H9 (cell line): ENCODE results near the gene IGF2. TPM values are rescaled to one million over a fixed set of nuclear protein-coding genes. Genes with fewer than 3 reads are reported as not detected.

ENCODE experiments used
- DNase-seq: peaks from one replicate; pipeline ENCODE4 v3.0.0-alpha.2; 2017
- H2AFZ ChIP-seq: one replicate; pipeline ENCODE4 v1.6.1; 2013; ENCODE audit warnings: mild to moderate bottlenecking, low read length, control low read depth, moderate library complexity
- H2AK5ac ChIP-seq: 2 replicates; pipeline ENCODE4 v1.6.1; 2013; ENCODE audit warnings: low read length, control low read depth, mixed read lengths; ENCODE audit not compliant: insufficient read length
- H2BK120ac ChIP-seq: one replicate; pipeline ENCODE4 v1.6.1; 2013; ENCODE audit warnings: low read depth, mild to moderate bottlenecking, low read length, control low read depth, inconsistent platforms; ENCODE audit not compliant: poor library complexity, severe bottlenecking
- H2BK12ac ChIP-seq: 2 replicates; pipeline ENCODE4 v1.6.1; 2013; ENCODE audit warnings: low read length, control low read depth, mixed read lengths, low read depth; ENCODE audit not compliant: insufficient read length
- H2BK15ac ChIP-seq: 2 replicates; pipeline ENCODE4 v1.6.1; 2013; ENCODE audit warnings: low read depth, low read length, control low read depth
- H2BK20ac ChIP-seq: one replicate; pipeline ENCODE4 v1.6.1; 2013; ENCODE audit warnings: low read depth, mild to moderate bottlenecking, low read length, control low read depth, inconsistent platforms; ENCODE audit not compliant: poor library complexity, severe bottlenecking
- H2BK5ac ChIP-seq: 2 replicates; pipeline ENCODE4 v1.6.1; 2013; ENCODE audit warnings: low read length, control low read depth, mixed read lengths; ENCODE audit not compliant: insufficient read length
- H3K14ac ChIP-seq: 2 replicates; pipeline ENCODE4 v1.6.1; 2013; ENCODE audit warnings: low read length, control low read depth; ENCODE audit not compliant: insufficient read depth
- H3K18ac ChIP-seq: 2 replicates; pipeline ENCODE4 v1.6.1; 2013; ENCODE audit warnings: low read depth, mild to moderate bottlenecking, mixed read lengths, low read length, control low read depth; ENCODE audit not compliant: insufficient read length
- H3K23ac ChIP-seq: 2 replicates; pipeline ENCODE4 v1.6.1; 2013; ENCODE audit warnings: low read length, control low read depth, mixed read lengths, low read depth; ENCODE audit not compliant: insufficient read length
- H3K23me2 ChIP-seq: 2 replicates; pipeline ENCODE4 v1.6.1; 2013; ENCODE audit warnings: low read depth, mild to moderate bottlenecking, mixed read lengths, low read length, control low read depth; ENCODE audit not compliant: insufficient read length, poor library complexity, severe bottlenecking
- H3K27ac ChIP-seq: 2 replicates; pipeline ENCODE4 v1.5.1; 2013; ENCODE audit warnings: low read length, control low read depth, mixed read lengths, low read depth; ENCODE audit not compliant: insufficient read length
- H3K27me3 ChIP-seq: 2 replicates; pipeline ENCODE4 v1.6.1; 2013; ENCODE audit warnings: low read length, control low read depth, inconsistent platforms; ENCODE audit not compliant: insufficient read depth
- H3K4ac ChIP-seq: 2 replicates; pipeline ENCODE4 v1.6.1; 2013; ENCODE audit warnings: low read depth, mild to moderate bottlenecking, control low read depth, inconsistent platforms, low read length, moderate library complexity
- H3K4me1 ChIP-seq: 2 replicates; pipeline ENCODE4 v1.6.1; 2013; ENCODE audit warnings: low read length, control low read depth, inconsistent platforms; ENCODE audit not compliant: insufficient read depth
- H3K4me2 ChIP-seq: 2 replicates; pipeline ENCODE4 v1.6.1; 2013; ENCODE audit warnings: low read length, control low read depth, mixed read lengths; ENCODE audit not compliant: insufficient read length, insufficient read depth
- H3K56ac ChIP-seq: 2 replicates; pipeline ENCODE4 v1.6.1; 2013; ENCODE audit warnings: low read depth, mild to moderate bottlenecking, mixed read lengths, low read length, control low read depth; ENCODE audit not compliant: insufficient read length
- H3K79me1 ChIP-seq: 2 replicates; pipeline ENCODE4 v1.6.1; 2013; ENCODE audit warnings: low read depth, mild to moderate bottlenecking, moderate library complexity, low read length, control low read depth, inconsistent platforms; ENCODE audit not compliant: insufficient read depth, poor library complexity, severe bottlenecking
- H3K79me2 ChIP-seq: 2 replicates; pipeline ENCODE4 v1.6.1; 2013; ENCODE audit warnings: low read length, control low read depth, inconsistent platforms; ENCODE audit not compliant: insufficient read depth
- H3K9ac ChIP-seq: 2 replicates; pipeline ENCODE4 v1.6.1; 2013; ENCODE audit warnings: low read length, control low read depth, mixed read lengths; ENCODE audit not compliant: insufficient read length; ENCODE audit errors: extremely low read depth
- H3K9me3 ChIP-seq: one replicate; pipeline ENCODE4 v1.6.1; 2013; ENCODE audit warnings: low read depth, low read length, inconsistent platforms; ENCODE audit not compliant: control insufficient read depth
- H3T11ph ChIP-seq: one replicate; pipeline ENCODE4 v1.6.1; 2013; ENCODE audit warnings: mild to moderate bottlenecking, low read length, control low read depth, inconsistent platforms
- H4K20me1 ChIP-seq: one replicate; pipeline ENCODE4 v1.6.1; 2013; ENCODE audit not compliant: control insufficient read depth, insufficient read length, insufficient read depth
- H4K5ac ChIP-seq: 2 replicates; pipeline ENCODE4 v1.6.1; 2013; ENCODE audit warnings: low read depth, mild to moderate bottlenecking, mixed read lengths, low read length, control low read depth; ENCODE audit not compliant: insufficient read length
- H4K8ac ChIP-seq: replicated peaks from 2 replicates; pipeline ENCODE4 v1.6.1; 2013; ENCODE audit warnings: low read length, control low read depth, mixed read lengths, low read depth; ENCODE audit not compliant: insufficient read length
- H4K91ac ChIP-seq: 2 replicates; pipeline ENCODE4 v1.6.1; 2013; ENCODE audit warnings: low read depth, mild to moderate bottlenecking, moderate library complexity, mixed read lengths, low read length, control low read depth; ENCODE audit not compliant: insufficient read length
- H3K27ac Mint-ChIP-seq, 3 experiments: 2 replicates in 2 of 3; 3 replicates in 1 of 3; pipeline ENCODE4 v1.8.0; 2020 to 2021; ENCODE audit warnings: mixed read lengths in 3 of 3, mild to moderate bottlenecking in 1 of 3, moderate library complexity in 1 of 3
- H3K27me3 Mint-ChIP-seq: 2 replicates; pipeline ENCODE4 v1.8.0; 2021; ENCODE audit warnings: low read depth, mild to moderate bottlenecking, moderate library complexity, mixed read lengths
- H3K36me3 Mint-ChIP-seq, 3 experiments: 2 replicates in 2 of 3; 3 replicates in 1 of 3; pipeline ENCODE4 v1.8.0; 2020 to 2021; ENCODE audit warnings: low read depth in 3 of 3, mixed read lengths in 3 of 3; ENCODE audit not compliant: insufficient read depth in 1 of 3
- H3K4me1 Mint-ChIP-seq, 2 experiments: 2 replicates each; pipeline ENCODE4 v1.8.0; 2020; ENCODE audit warnings: mixed read lengths in 2 of 2
- H3K4me3 Mint-ChIP-seq, 2 experiments: 2 replicates in 1 of 2; 3 replicates in 1 of 2; pipeline ENCODE4 v1.8.0; 2020 to 2021; ENCODE audit warnings: mild to moderate bottlenecking in 2 of 2, mixed read lengths in 2 of 2, moderate library complexity in 1 of 2
- H3K9me3 Mint-ChIP-seq, 2 experiments: 2 replicates in 1 of 2; 3 replicates in 1 of 2; pipeline ENCODE4 v1.8.0; 2020; ENCODE audit warnings: mild to moderate bottlenecking in 2 of 2, mixed read lengths in 2 of 2, moderate library complexity in 1 of 2
- CTCF ChIP-seq: fragments of 200-600 bp; sonication (generic); conservative IDR thresholded peaks from 3 replicates; pipeline ENCODE4 v1.8.0; 2021; ENCODE audit warnings: antibody characterized with exemption, mild to moderate bottlenecking
- WGBS: extraction: QIAGEN DNeasy Blood & Tissue Kit; methylation state at CpG from one replicate; pipeline ENCODE4 v1.1.7; 2013; ENCODE audit warnings: missing lambda C conversion rate, low lambda C conversion rate, mixed read lengths; ENCODE audit not compliant: insufficient read length; ENCODE audit errors: extremely low coverage; 5-methylcytosine and 5-hydroxymethylcytosine counted together
- total RNA-seq: library from RNA; stranded (reverse); gene quantifications from 2 replicates; pipeline ENCODE4 v1.2.1, GENCODE V29; 2021

The IGF2 gene
- total RNA-seq, 1 experiment from 2014 or later: 2.8 TPM

GRCh38 chr11:2140411-2141400 is 1.5 kb upstream of the IGF2 start:
- no peak for TF ChIP-seq CTCF
- Histone ChIP-seq H3K18ac (no peak overlapping the region), H4K8ac (no peak overlapping the region), H3K9ac (no peak overlapping the region), H3K27me3 (peaks cover 73% of the 10 kb centered on the region), H4K91ac (no peak overlapping the region), H2BK5ac (no peak overlapping the region), H2BK20ac (no peak overlapping the region), H3K4ac (no peak overlapping the region), H3K9me3 (no peaks in the 10 kb centered on the region), H2BK12ac (no peak overlapping the region), H3K27ac (no peak overlapping the region), H2BK15ac (no peak overlapping the region), H2AFZ (no peak overlapping the region), H3K23me2 (peaks cover 14% of the 10 kb centered on the region), H2BK120ac (no peak overlapping the region), H3K79me2 (no peaks in the 10 kb centered on the region), H3K79me1 (no peaks in the 10 kb centered on the region), H4K5ac (no peak overlapping the region), H3K23ac (no peak overlapping the region), H3K4me2 (peak overlapping the region; percentile 20), H3K56ac (no peak overlapping the region), H3K14ac (no peak overlapping the region; the same call in 1 of the 2 replicates), H2AK5ac (no peak overlapping the region), H4K20me1 (peaks cover 2% of the 10 kb centered on the region), H3K4me1 (no peaks in the 10 kb centered on the region), H3T11ph (no peak overlapping the region)
- Mint-ChIP-seq H3K27ac (no peak overlapping the region), H3K27me3 (peaks cover 91% of the 10 kb centered on the region), H3K4me1 (peaks cover 11 to 23% of the 10 kb centered on the region in 2 experiments), H3K9me3 (peaks cover 2 to 9% of the 10 kb centered on the region in 2 experiments; a peak in 3 of 5 replicates), H3K36me3 (no peaks in the 10 kb centered on the region; a peak in 1 of 7 replicates), H3K4me3 (peak overlapping the region in 1 of 2 experiments; percentile 31; a peak in 2 of 5 replicates)
- DNase-seq: no peak
- no CpG with 5 or more reads among the region's 102 CpGs for WGBS
